Coronary artery (tissue), 2 donors: Measurements from ENCODE around the gene TMCO6.
"Not testable (repeated sequence)": the region's sequence is repeated elsewhere in the genome, so short reads cannot be mapped to it uniquely, and the experiment has no call there.

ENCODE experiments used
- DNase-seq: peaks from one replicate; pipeline ENCODE4 v3.0.0-alpha.2; 2017; ENCODE audit warnings: low spot score
- H3K27ac ChIP-seq, 2 donors: fragments of 200-600 bp; sonication (generic); one replicate each; pipeline ENCODE4 v1.5.1; 2016 to 2019
- H3K4me3 ChIP-seq: fragments of 200-600 bp; sonication (generic); 2 replicates; pipeline ENCODE4 v1.5.1; 2016; ENCODE audit warnings: mild to moderate bottlenecking, moderate library complexity
- CTCF ChIP-seq: fragments of 200-600 bp; sonication (generic); IDR thresholded peaks from one replicate; pipeline ENCODE4 v1.5.1; 2019; ENCODE audit warnings: antibody characterized with exemption

TMCO6 gene

GRCh38 chr5:140609126-140609525 lies 30.1 kb upstream of the TMCO6 start:
- Histone ChIP-seq H3K27ac (peak overlapping the region in 1 of 2 donors; percentile 51), H3K4me3 (no peak overlapping the region)
- TF ChIP-seq CTCF = no peak
- no peak for DNase-seq

GRCh38 chr5:140611020-140611521 lies 28.2 kb upstream of the TMCO6 start:
- no peak overlapping the region for H3K4me3 ChIP-seq
- DNase-seq = no peak
- no peak for TF ChIP-seq CTCF
- peak overlapping the region in 1 of 2 donors; percentile 31 for H3K27ac ChIP-seq

- Histone ChIP-seq H3K4me3 (no peak overlapping the region), H3K27ac (no peak overlapping the region)
- TF ChIP-seq CTCF = no peak
- no peak for DNase-seq
Measured at GRCh38 chr5:140622301-140622700, 16.9 kb upstream of the TMCO6 start.

- DNase-seq, H3K4me3 ChIP-seq, H3K27ac ChIP-seq: not testable (repeated sequence)
Measured at GRCh38 chr5:140623061-140623460, 16.2 kb upstream of the TMCO6 start.

- not testable (repeated sequence) for DNase-seq, H3K4me3 ChIP-seq, H3K27ac ChIP-seq
Measured at GRCh38 chr5:140624886-140625285, 14.4 kb upstream of the TMCO6 start.

- H3K4me3 ChIP-seq = no peak overlapping the region
- no peak for DNase-seq
- H3K27ac ChIP-seq = no peak overlapping the region
- TF ChIP-seq CTCF = no peak
Measured at GRCh38 chr5:140627972-140628371, 11.3 kb upstream of the TMCO6 start.

- Histone ChIP-seq H3K4me3 (no peak overlapping the region), H3K27ac (no peak overlapping the region)
- no peak for TF ChIP-seq CTCF
- DNase-seq = no peak
Measured at GRCh38 chr5:140628711-140629110, 10.5 kb upstream of the TMCO6 start.

- DNase-seq = no peak
- H3K27ac ChIP-seq = peak overlapping the region in 1 of 2 donors; percentile 81
- peak overlapping the region; percentile 74 for H3K4me3 ChIP-seq
- TF ChIP-seq CTCF = no peak
Measured at GRCh38 chr5:140630292-140631035, 8.8 kb upstream of the TMCO6 start.
